SK-N-SH (cell line): ENCODE measurements around the gene WFDC13. TPM values are rescaled to one million over a fixed set of nuclear protein-coding genes. Genes with fewer than 3 reads are reported as not detected.

Experiments used
- CTCF ChIA-PET: fragments of 300-600, 350-600 bp; formaldehyde crosslinking; extraction: SDS; loops from one replicate; lab custom pipeline; 2021; lab: Yijun Ruan, JAX
- POLR2A ChIA-PET: fragments of 350-600 bp; sonication (Branson Sonifier 250); formaldehyde crosslinking; extraction: SDS; loops from one replicate; lab custom pipeline; 2020; ENCODE audit warnings: antibody characterized with exemption, inconsistent platforms; lab: Yijun Ruan, JAX
- DNase-seq: peaks from one replicate; pipeline ENCODE4 v3.0.0; 2012
- H2AFZ ChIP-seq: fragments of 200-600 bp; sonication (generic); 2 replicates; pipeline ENCODE4 v1.8.1; 2016; ENCODE audit warnings: antibody characterized with exemption, mild to moderate bottlenecking, low read depth
- H3F3A ChIP-seq: fragments of 200-600 bp; sonication (generic); replicated peaks from 2 replicates; pipeline ENCODE3; 2016; ENCODE audit warnings: antibody characterized with exemption, mild to moderate bottlenecking; ENCODE audit not compliant: insufficient read depth
- H3K27ac ChIP-seq, 2 experiments: fragments of 200-500 bp in 1 of 2; fragments of 200-600 bp in 1 of 2; sonication (Bioruptor generic) in 1 of 2; sonication (generic), shearing (Covaris generic) in 1 of 2; 2 replicates each; pipeline versions ENCODE4 v1.5.1 to v1.6.1; 2014 to 2016; ENCODE audit warnings: low read depth in 2 of 2, inconsistent platforms in 1 of 2, low read length in 1 of 2, mild to moderate bottlenecking in 1 of 2, mixed read lengths in 1 of 2
- H3K27me3 ChIP-seq: fragments of 200-600 bp; sonication (generic), shearing (Covaris generic); 2 replicates; pipeline ENCODE4 v1.6.1; 2016; ENCODE audit warnings: mixed run types; ENCODE audit not compliant: insufficient read depth
- H3K36me3 ChIP-seq, 2 experiments: fragments of 200-500 bp in 1 of 2; fragments of 200-600 bp in 1 of 2; sonication (Bioruptor generic) in 1 of 2; sonication (generic) in 1 of 2; replicated peaks in 1 of 2; 2 replicates each; pipeline versions ENCODE3 to v1.5.1; 2014 to 2016; ENCODE audit warnings: low read length in 1 of 2, mild to moderate bottlenecking in 1 of 2; ENCODE audit not compliant: insufficient read depth in 2 of 2, control insufficient read depth in 1 of 2
- H3K4me1 ChIP-seq, 2 experiments: fragments of 200-500 bp in 1 of 2; fragments of 200-600 bp in 1 of 2; sonication (Bioruptor generic) in 1 of 2; sonication (generic), shearing (Covaris generic) in 1 of 2; 2 replicates each; pipeline versions ENCODE4 v1.5.1 to v1.6.1; 2014 to 2016; ENCODE audit warnings: low read depth in 1 of 2, low read length in 1 of 2, mixed run types in 1 of 2; ENCODE audit not compliant: insufficient read depth in 2 of 2, control insufficient read depth in 1 of 2
- H3K4me2 ChIP-seq: fragments of 200-600 bp; sonication (generic), shearing (Covaris generic); 2 replicates; pipeline ENCODE4 v1.6.1; 2017; ENCODE audit warnings: mixed run types
- H3K4me3 ChIP-seq, 2 experiments: fragments of 200-500 bp in 1 of 2; fragments of 200-600 bp in 1 of 2; sonication (Bioruptor generic) in 1 of 2; sonication (generic), shearing (Covaris generic) in 1 of 2; 2 replicates each; pipeline versions ENCODE4 v1.5.1 to v1.8.1; 2014 to 2016; ENCODE audit warnings: low read depth in 2 of 2, inconsistent platforms in 1 of 2, low read length in 1 of 2, mild to moderate bottlenecking in 1 of 2, mixed read lengths in 1 of 2, moderate library complexity in 1 of 2
- H3K79me2 ChIP-seq: fragments of 200-600 bp; sonication (generic); 2 replicates; pipeline ENCODE4 v1.8.1; 2017; ENCODE audit warnings: mild to moderate bottlenecking; ENCODE audit not compliant: insufficient read depth
- H3K9ac ChIP-seq: fragments of 200-600 bp; sonication (generic); 2 replicates; pipeline ENCODE4 v1.6.1; 2017; ENCODE audit warnings: mixed run types
- H3K9me2 ChIP-seq: fragments of 200-600 bp; sonication (generic); 2 replicates; pipeline ENCODE4 v1.6.1; 2017; ENCODE audit warnings: mixed run types
- H3K9me3 ChIP-seq: fragments of 200-600 bp; sonication (generic); 2 replicates; pipeline ENCODE4 v1.6.1; 2017; ENCODE audit warnings: mixed run types, mild to moderate bottlenecking, moderate library complexity
- H4K20me1 ChIP-seq: fragments of 200-600 bp; sonication (generic); 2 replicates; pipeline ENCODE4 v1.6.1; 2017; ENCODE audit warnings: mild to moderate bottlenecking, mixed run types; ENCODE audit not compliant: insufficient read depth
- FOXJ3 ChIP-seq: sonication (generic); formaldehyde crosslinking; IDR thresholded peaks from 2 replicates; pipeline ENCODE4 v1.5.1; 2020; ENCODE audit warnings: mild to moderate bottlenecking, missing genetic modification reagents
- FOXM1 ChIP-seq: IDR thresholded peaks from 2 replicates; pipeline ENCODE4 v1.4.0; 2012; ENCODE audit warnings: low read depth, mild to moderate bottlenecking
- GABPA ChIP-seq: IDR thresholded peaks from 2 replicates; pipeline ENCODE4 v1.4.0; 2012; ENCODE audit warnings: low read depth, mild to moderate bottlenecking
- GATA2 ChIP-seq: sonication (generic); formaldehyde crosslinking; IDR thresholded peaks from 2 replicates; pipeline ENCODE4 v1.5.0; 2020; ENCODE audit warnings: mild to moderate bottlenecking, missing genetic modification reagents
- JUND ChIP-seq: IDR thresholded peaks from 2 replicates; pipeline ENCODE4 v1.4.0; 2012
- NFIC ChIP-seq: IDR thresholded peaks from 2 replicates; pipeline ENCODE4 v1.4.0; 2012; ENCODE audit warnings: borderline replicate concordance
- RXRA ChIP-seq: IDR thresholded peaks from 2 replicates; pipeline ENCODE4 v1.4.0; 2012; ENCODE audit warnings: low read depth, mild to moderate bottlenecking, borderline replicate concordance
- SMC3 ChIP-seq: IDR thresholded peaks from 2 replicates; pipeline ENCODE4 v1.6.1; 2012; ENCODE audit warnings: low read depth, low read length, improper control_type of control experiment
- TEAD4 ChIP-seq: IDR thresholded peaks from 2 replicates; pipeline ENCODE4 v1.4.0; 2012; ENCODE audit warnings: mild to moderate bottlenecking, borderline replicate concordance; ENCODE audit not compliant: insufficient read depth
- WGBS: methylation state at CpG from one replicate; pipeline ENCODE4 v1.1.6; 2017; ENCODE audit warnings: low lambda C conversion rate; 5-methylcytosine and 5-hydroxymethylcytosine counted together
- polyA plus RNA-seq, 3 experiments: library from polyadenylated mRNA; depleted of rRNA; stranded (reverse); fragments of >200 nt; gene quantifications; 2 replicates each; pipeline ENCODE4 v1.2.3, GENCODE V29; 2012
- TF ChIP-seq, protein P1 (sequence below): fragments of 200-600 bp; sonication (generic); IDR thresholded peaks from 2 replicates; pipeline ENCODE4 v1.6.1; 2017; ENCODE audit warnings: antibody characterized with exemption, mild to moderate bottlenecking, moderate library complexity
- TF ChIP-seq, protein P2 (sequence below): fragments of 150-350 bp; IDR thresholded peaks from 2 replicates; pipeline ENCODE4 v1.6.1; 2016; ENCODE audit warnings: mild to moderate bottlenecking, low read depth, low read length
- TF ChIP-seq, protein P3 (sequence below): IDR thresholded peaks from 2 replicates; pipeline ENCODE4 v1.4.0; 2012; ENCODE audit warnings: low read depth, borderline replicate concordance
- TF ChIP-seq, protein P4 (sequence below): IDR thresholded peaks from 2 replicates; pipeline ENCODE4; 2012

The WFDC13 gene
- polyA plus RNA-seq, 1 of the 3 experiments (the other 2 are of a cell fraction) = not detected

DNA sequence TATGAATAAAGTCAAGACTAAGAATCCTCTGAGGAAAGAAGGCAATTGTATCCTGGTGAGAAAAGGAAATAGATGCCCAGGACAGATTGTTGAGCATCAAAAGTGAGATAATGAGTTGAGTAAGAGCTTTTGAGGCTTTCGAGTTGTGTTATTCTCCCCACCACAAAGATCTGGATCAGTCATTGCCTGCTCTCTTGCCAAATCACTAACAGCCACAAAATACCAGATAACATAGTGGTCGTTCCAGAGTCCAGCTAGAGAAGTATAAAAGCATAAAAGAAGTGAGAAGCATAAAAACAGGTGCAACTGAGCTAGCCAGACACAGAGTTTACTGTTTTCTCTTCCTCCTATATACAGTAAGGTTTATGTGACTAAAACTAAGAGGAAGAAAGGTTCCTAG is 25.2 kb downstream of the WFDC13 start:
- ChIA-PET POLR2A (no interaction called here), CTCF (interaction anchor here (0.8 to 1.6 kb wide), 3 partner anchors 10 to 433 kb away, joined by 3 to 4 read pairs (median 3); no protein-coding TSS in a partner anchor)
- no peaks in the 10 kb centered on the region for H3K36me3 ChIP-seq
- no peak for TF ChIP-seq GATA2
- TF ChIP-seq GABPA = no peak
- TF ChIP-seq FOXJ3 (CRISPR knock-in tag) = no peak
- no peak for TF ChIP-seq FOXM1
- TF ChIP-seq TEAD4 = no peak
- no peak for TF ChIP-seq JUND
- TF ChIP-seq, protein P1, sequence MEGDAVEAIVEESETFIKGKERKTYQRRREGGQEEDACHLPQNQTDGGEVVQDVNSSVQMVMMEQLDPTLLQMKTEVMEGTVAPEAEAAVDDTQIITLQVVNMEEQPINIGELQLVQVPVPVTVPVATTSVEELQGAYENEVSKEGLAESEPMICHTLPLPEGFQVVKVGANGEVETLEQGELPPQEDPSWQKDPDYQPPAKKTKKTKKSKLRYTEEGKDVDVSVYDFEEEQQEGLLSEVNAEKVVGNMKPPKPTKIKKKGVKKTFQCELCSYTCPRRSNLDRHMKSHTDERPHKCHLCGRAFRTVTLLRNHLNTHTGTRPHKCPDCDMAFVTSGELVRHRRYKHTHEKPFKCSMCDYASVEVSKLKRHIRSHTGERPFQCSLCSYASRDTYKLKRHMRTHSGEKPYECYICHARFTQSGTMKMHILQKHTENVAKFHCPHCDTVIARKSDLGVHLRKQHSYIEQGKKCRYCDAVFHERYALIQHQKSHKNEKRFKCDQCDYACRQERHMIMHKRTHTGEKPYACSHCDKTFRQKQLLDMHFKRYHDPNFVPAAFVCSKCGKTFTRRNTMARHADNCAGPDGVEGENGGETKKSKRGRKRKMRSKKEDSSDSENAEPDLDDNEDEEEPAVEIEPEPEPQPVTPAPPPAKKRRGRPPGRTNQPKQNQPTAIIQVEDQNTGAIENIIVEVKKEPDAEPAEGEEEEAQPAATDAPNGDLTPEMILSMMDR = no peak
- no peak for TF ChIP-seq NFIC
- no peak for TF ChIP-seq SMC3
- TF ChIP-seq, protein P2, sequence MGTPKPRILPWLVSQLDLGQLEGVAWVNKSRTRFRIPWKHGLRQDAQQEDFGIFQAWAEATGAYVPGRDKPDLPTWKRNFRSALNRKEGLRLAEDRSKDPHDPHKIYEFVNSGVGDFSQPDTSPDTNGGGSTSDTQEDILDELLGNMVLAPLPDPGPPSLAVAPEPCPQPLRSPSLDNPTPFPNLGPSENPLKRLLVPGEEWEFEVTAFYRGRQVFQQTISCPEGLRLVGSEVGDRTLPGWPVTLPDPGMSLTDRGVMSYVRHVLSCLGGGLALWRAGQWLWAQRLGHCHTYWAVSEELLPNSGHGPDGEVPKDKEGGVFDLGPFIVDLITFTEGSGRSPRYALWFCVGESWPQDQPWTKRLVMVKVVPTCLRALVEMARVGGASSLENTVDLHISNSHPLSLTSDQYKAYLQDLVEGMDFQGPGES = no peak
- TF ChIP-seq, protein P3, sequence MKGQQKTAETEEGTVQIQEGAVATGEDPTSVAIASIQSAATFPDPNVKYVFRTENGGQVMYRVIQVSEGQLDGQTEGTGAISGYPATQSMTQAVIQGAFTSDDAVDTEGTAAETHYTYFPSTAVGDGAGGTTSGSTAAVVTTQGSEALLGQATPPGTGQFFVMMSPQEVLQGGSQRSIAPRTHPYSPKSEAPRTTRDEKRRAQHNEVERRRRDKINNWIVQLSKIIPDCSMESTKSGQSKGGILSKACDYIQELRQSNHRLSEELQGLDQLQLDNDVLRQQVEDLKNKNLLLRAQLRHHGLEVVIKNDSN = no peak
- TF ChIP-seq, protein P4, sequence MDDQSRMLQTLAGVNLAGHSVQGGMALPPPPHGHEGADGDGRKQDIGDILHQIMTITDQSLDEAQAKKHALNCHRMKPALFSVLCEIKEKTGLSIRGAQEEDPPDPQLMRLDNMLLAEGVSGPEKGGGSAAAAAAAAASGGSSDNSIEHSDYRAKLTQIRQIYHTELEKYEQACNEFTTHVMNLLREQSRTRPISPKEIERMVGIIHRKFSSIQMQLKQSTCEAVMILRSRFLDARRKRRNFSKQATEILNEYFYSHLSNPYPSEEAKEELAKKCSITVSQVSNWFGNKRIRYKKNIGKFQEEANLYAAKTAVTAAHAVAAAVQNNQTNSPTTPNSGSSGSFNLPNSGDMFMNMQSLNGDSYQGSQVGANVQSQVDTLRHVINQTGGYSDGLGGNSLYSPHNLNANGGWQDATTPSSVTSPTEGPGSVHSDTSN = no peak
- TF ChIP-seq RXRA = no peak
- DNase-seq = no peak
- no peak overlapping the region for H3K4me3 ChIP-seq
- no peaks in the 10 kb centered on the region for H3F3A ChIP-seq
- 5% methylated on average over 2 of the region's 2 CpGs for WGBS
- no peaks in the 10 kb centered on the region for H4K20me1 ChIP-seq
- no peak overlapping the region for H3K27ac ChIP-seq
- no peak overlapping the region for H3K9ac ChIP-seq
- H3K9me2 ChIP-seq = no peaks in the 10 kb centered on the region
- no peaks in the 10 kb centered on the region for H3K79me2 ChIP-seq
- H3K4me2 ChIP-seq = no peak overlapping the region
- no peak overlapping the region for H2AFZ ChIP-seq
- no peaks in the 10 kb centered on the region for H3K4me1 ChIP-seq
- H3K9me3 ChIP-seq = no peaks in the 10 kb centered on the region; the same call in 1 of the 2 replicates
- no peaks in the 10 kb centered on the region for H3K27me3 ChIP-seq

DNA sequence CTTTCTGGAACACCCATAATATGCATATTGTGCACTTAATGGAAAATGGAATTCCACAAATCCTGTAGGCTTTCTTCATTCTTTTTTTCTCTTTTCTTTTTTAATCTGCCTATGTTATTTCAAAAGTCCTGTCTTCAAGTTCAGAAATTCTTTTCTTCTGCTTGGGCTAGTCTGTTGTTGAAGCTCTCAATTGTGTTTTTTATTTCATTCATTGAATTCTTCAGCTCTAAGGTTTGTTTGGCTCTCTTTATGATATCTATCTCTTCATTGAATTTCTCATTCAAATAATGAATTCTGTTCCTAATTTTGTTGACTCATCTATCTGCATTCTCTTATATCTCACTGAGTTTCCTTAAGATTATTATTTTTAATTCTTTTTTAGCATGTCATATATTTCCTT is 30.4 kb downstream of the WFDC13 start:
- H3K36me3 ChIP-seq = no peaks in the 10 kb centered on the region
- H3K9me2 ChIP-seq = no peaks in the 10 kb centered on the region
- no peak overlapping the region for H3K27ac ChIP-seq
- no peak overlapping the region for H3K9ac ChIP-seq
- no peaks in the 10 kb centered on the region for H4K20me1 ChIP-seq
- no peaks in the 10 kb centered on the region for H3F3A ChIP-seq
- no peak for TF ChIP-seq GABPA
- H2AFZ ChIP-seq = no peak overlapping the region
- no peaks in the 10 kb centered on the region for H3K4me1 ChIP-seq
- H3K4me3 ChIP-seq = no peak overlapping the region
- no peaks in the 10 kb centered on the region for H3K79me2 ChIP-seq
- H3K9me3 ChIP-seq = no peaks in the 10 kb centered on the region; the same call in 1 of the 2 replicates
- no peak for DNase-seq
- POLR2A ChIA-PET = no interaction called here
- CTCF ChIA-PET = interaction anchor here (0.7 kb wide), 1 partner anchor 39 kb away, joined by 3 read pairs; no protein-coding TSS in a partner anchor
- no peak overlapping the region for H3K4me2 ChIP-seq
- H3K27me3 ChIP-seq = no peaks in the 10 kb centered on the region
